ENCODE measurements around the gene S100A7. TPM values are rescaled to one million over a fixed set of nuclear protein-coding genes. Genes with fewer than 3 reads are reported as not detected.

The S100A7 gene
- polyA plus RNA-seq, 1 donor from 2014 or later = not detected

DNA sequence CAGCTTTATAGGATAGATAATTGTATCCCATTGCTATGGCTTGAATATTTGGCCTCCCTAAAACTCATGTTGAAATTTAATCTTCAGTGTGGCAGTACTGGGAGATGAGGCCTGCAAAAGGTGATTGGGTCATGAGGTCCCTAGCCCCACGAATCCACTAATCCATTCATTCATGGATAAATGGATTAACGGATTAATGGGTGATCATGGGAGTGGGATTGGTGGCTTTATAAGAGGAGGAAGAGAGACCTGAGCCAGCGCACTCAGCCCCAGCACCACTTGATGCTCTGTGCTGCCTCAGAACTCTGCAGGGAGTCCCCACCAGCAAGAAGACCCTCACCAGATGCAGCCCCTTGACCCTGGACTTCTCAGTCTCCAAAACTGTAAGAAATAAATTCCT lies 43.3 kb upstream of the S100A7 start (continued):
- TF ChIP-seq, protein P1, sequence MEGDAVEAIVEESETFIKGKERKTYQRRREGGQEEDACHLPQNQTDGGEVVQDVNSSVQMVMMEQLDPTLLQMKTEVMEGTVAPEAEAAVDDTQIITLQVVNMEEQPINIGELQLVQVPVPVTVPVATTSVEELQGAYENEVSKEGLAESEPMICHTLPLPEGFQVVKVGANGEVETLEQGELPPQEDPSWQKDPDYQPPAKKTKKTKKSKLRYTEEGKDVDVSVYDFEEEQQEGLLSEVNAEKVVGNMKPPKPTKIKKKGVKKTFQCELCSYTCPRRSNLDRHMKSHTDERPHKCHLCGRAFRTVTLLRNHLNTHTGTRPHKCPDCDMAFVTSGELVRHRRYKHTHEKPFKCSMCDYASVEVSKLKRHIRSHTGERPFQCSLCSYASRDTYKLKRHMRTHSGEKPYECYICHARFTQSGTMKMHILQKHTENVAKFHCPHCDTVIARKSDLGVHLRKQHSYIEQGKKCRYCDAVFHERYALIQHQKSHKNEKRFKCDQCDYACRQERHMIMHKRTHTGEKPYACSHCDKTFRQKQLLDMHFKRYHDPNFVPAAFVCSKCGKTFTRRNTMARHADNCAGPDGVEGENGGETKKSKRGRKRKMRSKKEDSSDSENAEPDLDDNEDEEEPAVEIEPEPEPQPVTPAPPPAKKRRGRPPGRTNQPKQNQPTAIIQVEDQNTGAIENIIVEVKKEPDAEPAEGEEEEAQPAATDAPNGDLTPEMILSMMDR (IDR thresholded peaks at IDR 0.05; ENCODE audit: poor library complexity, severe bottlenecking) = no peak

DNA sequence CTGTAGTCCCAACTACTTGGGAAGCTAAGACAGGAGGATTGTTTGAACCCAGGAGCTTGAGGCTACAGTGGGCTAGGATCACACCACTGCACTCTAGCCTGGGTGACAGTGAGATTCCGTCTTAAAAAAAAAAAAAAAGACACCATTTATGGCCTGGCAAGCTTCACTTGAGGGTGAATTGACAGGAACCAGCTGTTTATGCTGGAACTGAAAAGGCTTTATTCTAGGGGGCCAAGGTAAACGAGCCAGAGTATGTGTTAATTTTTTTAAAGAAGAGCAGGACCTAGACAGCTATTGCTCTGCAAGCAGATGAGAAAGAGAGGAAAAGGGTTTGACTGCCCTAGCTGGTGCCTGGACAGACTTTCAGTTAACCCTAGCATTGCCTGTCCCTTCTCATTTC lies 38.3 kb upstream of the S100A7 start:
- no peak overlapping the region for H3K27ac ChIP-seq (ENCODE audit: low read length)
- no peak overlapping the region for H3K4me2 ChIP-seq (ENCODE audit: low read length)
- no peak overlapping the region for H3K4me3 ChIP-seq (ENCODE audit: low read length)
- H3K27me3 ChIP-seq (ENCODE audit: insufficient read depth, low read depth, low read length) = no peaks in the 10 kb centered on the region
- H4K20me1 ChIP-seq (ENCODE audit: insufficient read depth) = no peaks in the 10 kb centered on the region
- TF ChIP-seq, protein P1 (IDR thresholded peaks at IDR 0.05; ENCODE audit: poor library complexity, severe bottlenecking) = no peak
- TF ChIP-seq TAF1 (IDR thresholded peaks at IDR 0.05; ENCODE audit: low read depth) (no peak), RAD21 (conservative IDR thresholded peaks at IDR 0.05) (no peak), SMC3 (conservative IDR thresholded peaks at IDR 0.05; ENCODE audit: poor library complexity) (no peak), EZH2 (IDR thresholded peaks at IDR 0.05; ENCODE audit: borderline replicate concordance, insufficient read depth, low read length, poor library complexity, severe bottlenecking) (no peak), POLR2AphosphoS5 (IDR thresholded peaks at IDR 0.05) (no peak), MXI1 (conservative IDR thresholded peaks at IDR 0.05; ENCODE audit: poor library complexity, severe bottlenecking) (no peak), EP300 (conservative IDR thresholded peaks at IDR 0.05; ENCODE audit: poor library complexity, severe bottlenecking) (no peak)
- TF ChIP-seq, protein P2, sequence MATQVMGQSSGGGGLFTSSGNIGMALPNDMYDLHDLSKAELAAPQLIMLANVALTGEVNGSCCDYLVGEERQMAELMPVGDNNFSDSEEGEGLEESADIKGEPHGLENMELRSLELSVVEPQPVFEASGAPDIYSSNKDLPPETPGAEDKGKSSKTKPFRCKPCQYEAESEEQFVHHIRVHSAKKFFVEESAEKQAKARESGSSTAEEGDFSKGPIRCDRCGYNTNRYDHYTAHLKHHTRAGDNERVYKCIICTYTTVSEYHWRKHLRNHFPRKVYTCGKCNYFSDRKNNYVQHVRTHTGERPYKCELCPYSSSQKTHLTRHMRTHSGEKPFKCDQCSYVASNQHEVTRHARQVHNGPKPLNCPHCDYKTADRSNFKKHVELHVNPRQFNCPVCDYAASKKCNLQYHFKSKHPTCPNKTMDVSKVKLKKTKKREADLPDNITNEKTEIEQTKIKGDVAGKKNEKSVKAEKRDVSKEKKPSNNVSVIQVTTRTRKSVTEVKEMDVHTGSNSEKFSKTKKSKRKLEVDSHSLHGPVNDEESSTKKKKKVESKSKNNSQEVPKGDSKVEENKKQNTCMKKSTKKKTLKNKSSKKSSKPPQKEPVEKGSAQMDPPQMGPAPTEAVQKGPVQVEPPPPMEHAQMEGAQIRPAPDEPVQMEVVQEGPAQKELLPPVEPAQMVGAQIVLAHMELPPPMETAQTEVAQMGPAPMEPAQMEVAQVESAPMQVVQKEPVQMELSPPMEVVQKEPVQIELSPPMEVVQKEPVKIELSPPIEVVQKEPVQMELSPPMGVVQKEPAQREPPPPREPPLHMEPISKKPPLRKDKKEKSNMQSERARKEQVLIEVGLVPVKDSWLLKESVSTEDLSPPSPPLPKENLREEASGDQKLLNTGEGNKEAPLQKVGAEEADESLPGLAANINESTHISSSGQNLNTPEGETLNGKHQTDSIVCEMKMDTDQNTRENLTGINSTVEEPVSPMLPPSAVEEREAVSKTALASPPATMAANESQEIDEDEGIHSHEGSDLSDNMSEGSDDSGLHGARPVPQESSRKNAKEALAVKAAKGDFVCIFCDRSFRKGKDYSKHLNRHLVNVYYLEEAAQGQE (IDR thresholded peaks at IDR 0.05; ENCODE audit: borderline replicate concordance) = no peak
- H3K9ac ChIP-seq (ENCODE audit: low read length) = no peak overlapping the region
- no peaks in the 10 kb centered on the region for H3K9me2 ChIP-seq (ENCODE audit: insufficient read depth, low read length)
- no peaks in the 10 kb centered on the region for H3K9me3 ChIP-seq (ENCODE audit: low read length)
- no peak overlapping the region for H2AFZ ChIP-seq (ENCODE audit: low read depth, low read length)
- H3F3A ChIP-seq (ENCODE audit: insufficient read depth, low read length, poor library complexity, severe bottlenecking) = no peaks in the 10 kb centered on the region
- H3K36me3 ChIP-seq (ENCODE audit: insufficient read depth, low read length) = no peaks in the 10 kb centered on the region
- H3K79me2 ChIP-seq (replicated peaks; ENCODE audit: insufficient read depth, low read length) = no peaks in the 10 kb centered on the region

DNA sequence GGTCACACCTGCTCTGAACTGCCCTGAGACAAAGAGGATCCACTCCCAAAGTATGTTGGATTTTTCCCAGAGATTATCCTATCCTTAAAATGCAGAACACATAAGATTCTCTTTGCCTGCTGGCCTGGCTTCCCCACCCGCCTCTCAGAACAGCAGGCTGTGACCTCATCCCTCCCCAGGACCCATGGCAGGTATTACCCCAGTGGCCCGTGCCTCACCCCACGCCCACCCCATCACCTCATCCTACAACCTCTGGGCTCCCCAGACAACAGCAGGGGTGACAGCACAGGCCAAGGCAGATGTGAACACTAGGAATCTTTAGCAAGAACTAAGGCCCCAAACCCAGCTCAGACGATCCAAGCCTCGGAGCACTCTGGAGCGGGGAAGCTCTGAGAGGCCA lies 35.1 kb upstream of the S100A7 start:
- H3K4me2 ChIP-seq (ENCODE audit: low read length) = no peak overlapping the region
- H3K9me2 ChIP-seq (ENCODE audit: insufficient read depth, low read length) = no peaks in the 10 kb centered on the region
- no peak overlapping the region for H2AFZ ChIP-seq (ENCODE audit: low read depth, low read length)
- TF ChIP-seq, protein P1 (IDR thresholded peaks at IDR 0.05; ENCODE audit: poor library complexity, severe bottlenecking) = no peak
- TF ChIP-seq MXI1 (conservative IDR thresholded peaks at IDR 0.05; ENCODE audit: poor library complexity, severe bottlenecking) = no peak
- no peak for TF ChIP-seq POLR2AphosphoS5 (IDR thresholded peaks at IDR 0.05)
- TF ChIP-seq, protein P2 (IDR thresholded peaks at IDR 0.05; ENCODE audit: borderline replicate concordance) = no peak
- TF ChIP-seq RAD21 (conservative IDR thresholded peaks at IDR 0.05) = no peak
- TF ChIP-seq SMC3 (conservative IDR thresholded peaks at IDR 0.05; ENCODE audit: poor library complexity) = no peak
- no peak for TF ChIP-seq EZH2 (IDR thresholded peaks at IDR 0.05; ENCODE audit: borderline replicate concordance, insufficient read depth, low read length, poor library complexity, severe bottlenecking)
- no peak for TF ChIP-seq TAF1 (IDR thresholded peaks at IDR 0.05; ENCODE audit: low read depth)
- TF ChIP-seq EP300 (conservative IDR thresholded peaks at IDR 0.05; ENCODE audit: poor library complexity, severe bottlenecking) = no peak
- H3K36me3 ChIP-seq (ENCODE audit: insufficient read depth, low read length) = no peaks in the 10 kb centered on the region
- no peak overlapping the region for H3K27ac ChIP-seq (ENCODE audit: low read length)
- no peaks in the 10 kb centered on the region for H3K9me3 ChIP-seq (ENCODE audit: low read length)
- no peaks in the 10 kb centered on the region for H3K27me3 ChIP-seq (ENCODE audit: insufficient read depth, low read depth, low read length)
- no peaks in the 10 kb centered on the region for H3K79me2 ChIP-seq (replicated peaks; ENCODE audit: insufficient read depth, low read length)
- H3K4me3 ChIP-seq (ENCODE audit: low read length) = no peak overlapping the region
- no peaks in the 10 kb centered on the region for H3F3A ChIP-seq (ENCODE audit: insufficient read depth, low read length, poor library complexity, severe bottlenecking)
- H3K9ac ChIP-seq (ENCODE audit: low read length) = no peak overlapping the region
- no peaks in the 10 kb centered on the region for H4K20me1 ChIP-seq (ENCODE audit: insufficient read depth)

Data from neural cell (in vitro differentiated cells).